Stomach (tissue), 4 donors: ENCODE results near the gene SNX21.

Experiments used
- CTCF ChIP-seq, 7 experiments: fragments of 450-650 bp in 4 of 7; fragments of 200-600 bp in 3 of 7; sonication (generic) in 3 of 7; IDR thresholded peaks; one replicate each; pipeline ENCODE4 v1.5.1; 2016 to 2019; ENCODE audit warnings: antibody characterized with exemption in 7 of 7, control low read depth in 2 of 7, mild to moderate bottlenecking in 1 of 7
- POLR2A ChIP-seq, 4 donors: fragments of 450-650 bp; IDR thresholded peaks; one replicate each; pipeline ENCODE4 v1.6.1; 2016; ENCODE audit warnings: antibody characterized with exemption in 4 of 4, control low read depth in 2 of 4, mild to moderate bottlenecking in 1 of 4, moderate library complexity in 1 of 4
- POLR2AphosphoS5 ChIP-seq, 3 donors: sonication (generic); formaldehyde crosslinking; IDR thresholded peaks; one replicate each; pipeline ENCODE4 v1.6.1; 2016; ENCODE audit warnings: antibody characterized with exemption in 3 of 3

GRCh38 chr20:45840700-45841198, 7.2 kb downstream of the SNX21 start:
- TF ChIP-seq POLR2A (IDR thresholded peaks at IDR 0.05) (no peak), CTCF (IDR thresholded peaks at IDR 0.05) (no peak), POLR2AphosphoS5 (IDR thresholded peaks at IDR 0.05) (no peak)
